ENCODE data around the gene APBB1.
A peak's percentile ranks its signal among the peaks of the same experiment; 100 is the strongest.
"Not testable (repeated sequence)": the region's sequence is repeated elsewhere in the genome, so short reads cannot be mapped to it uniquely, and the experiment has no call there.

Gene APBB1

DNA sequence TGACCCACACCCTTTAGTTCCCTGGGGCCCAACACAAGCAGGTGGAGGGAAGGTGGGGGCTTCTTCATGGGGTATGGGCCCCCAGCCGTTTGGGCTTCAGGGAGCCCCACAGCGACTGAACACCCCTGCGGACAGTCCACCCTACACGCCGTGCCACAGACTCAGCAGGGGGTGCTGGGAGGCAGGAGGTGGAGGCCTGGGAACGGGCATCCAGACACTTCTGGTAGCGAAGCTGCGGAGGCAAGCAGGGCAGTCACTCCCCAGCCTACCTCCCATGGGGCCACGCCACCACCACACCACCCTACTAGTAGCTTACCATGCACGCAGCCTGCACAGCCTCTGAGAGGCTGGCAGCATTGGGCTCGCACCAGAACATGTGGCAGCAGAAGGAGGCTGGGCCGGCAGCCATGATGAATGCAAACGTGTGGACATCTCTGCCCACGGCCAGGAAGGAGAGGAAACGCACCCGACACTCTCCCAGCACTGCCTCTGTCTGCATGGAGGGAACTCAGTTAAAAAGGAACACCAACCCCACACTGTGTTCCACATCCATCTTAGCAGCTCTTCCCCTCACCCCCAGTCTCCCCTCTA is 23.3 kb downstream of the APBB1 start:
- Histone ChIP-seq H3K4me3 (no peak overlapping the region), H3K27ac (no peak overlapping the region)

GRCh38 chr11:6393989-6394670 is 24.8 kb downstream of the APBB1 start:
- no peak overlapping the region for H3K27ac ChIP-seq
- H3K4me3 ChIP-seq: no peak overlapping the region

DNA sequence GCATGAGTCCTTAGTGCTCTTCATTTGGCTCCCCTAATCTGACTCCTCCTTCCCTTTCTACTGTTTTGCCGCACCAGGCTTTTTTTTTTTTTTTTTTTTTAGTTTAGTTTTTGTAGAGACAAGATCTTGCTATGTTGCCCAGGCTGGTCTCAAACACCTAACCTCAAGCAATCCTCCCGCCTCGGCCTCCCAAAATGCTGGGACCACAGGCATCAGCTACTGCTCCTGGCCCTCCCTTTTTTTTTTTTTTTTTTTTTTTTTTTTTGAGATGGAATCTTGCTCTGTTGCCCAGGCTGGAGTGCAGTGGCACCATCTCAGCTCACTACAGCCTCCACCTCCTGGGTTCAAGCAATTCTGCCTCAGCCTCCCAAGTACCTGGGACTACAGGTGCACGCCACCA is 26.6 kb downstream of the APBB1 start:
- not testable (repeated sequence) for H3K4me3 ChIP-seq

GRCh38 chr11:6391537-6392134 is 27.3 kb downstream of the APBB1 start:
- H3K27ac ChIP-seq: peak overlapping the region in 8 of 21 experiments; percentile 25 to 96 (median 92)
- peak overlapping the region in 3 of 7 experiments; percentile 57 to 84 (median 59) for H3K4me3 ChIP-seq

More for the DNA sequence above, 26.6 kb downstream of the APBB1 start:
- H3K27ac ChIP-seq: not testable (repeated sequence)

DNA sequence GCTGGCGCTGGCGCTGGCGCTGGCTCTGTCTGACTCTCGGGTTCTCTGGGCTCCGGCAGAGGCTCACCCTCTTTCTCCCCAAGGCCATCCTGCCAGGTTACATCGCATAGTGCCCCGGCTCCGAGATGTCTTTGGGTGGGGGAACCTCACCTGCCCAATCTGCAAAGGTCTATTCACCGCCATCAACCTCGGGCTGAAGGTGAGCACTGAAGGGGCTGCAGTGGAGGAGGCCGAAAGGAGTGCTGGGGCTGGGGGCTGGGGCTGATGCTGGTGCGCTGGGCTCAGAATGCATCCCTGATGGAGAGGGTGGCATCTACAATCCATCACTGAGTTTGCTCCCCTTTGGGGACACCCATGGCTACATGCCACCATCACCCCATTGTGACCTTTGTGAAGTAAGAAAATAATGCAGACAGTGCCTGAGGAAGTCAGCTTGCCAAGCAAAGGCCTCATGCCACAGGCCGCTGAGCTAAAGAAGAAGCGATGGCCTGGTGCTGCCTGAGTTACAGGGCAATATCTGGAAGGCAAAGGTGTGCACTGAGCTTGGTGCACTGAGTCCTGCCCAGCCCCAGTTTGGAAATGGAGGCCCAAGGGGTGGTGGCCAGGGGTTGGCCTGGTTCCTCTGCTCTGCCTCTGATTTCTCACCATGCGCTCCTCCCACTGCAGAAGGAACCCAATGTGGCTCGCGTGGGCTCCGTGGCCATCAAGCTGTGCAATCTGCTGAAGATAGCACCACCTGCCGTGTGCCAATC is 28.0 kb downstream of the APBB1 start:
- peak overlapping the region; percentile 57 to 91 (median 80) for H3K4me3 ChIP-seq
- peak overlapping the region; percentile 60 to 97 (median 92) for H3K27ac ChIP-seq

GRCh38 chr11:6389905-6390717 is 28.8 kb downstream of the APBB1 start, which contains the start of gene SMPD1:
TSS of gene SMPD1 (plus strand) at chr11:6390474. CDS start at chr11:6390599, 125 bp downstream.
- H3K4me3 ChIP-seq: peak within 1 kb of the TSS; percentile 57 to 91 (median 80)
- H3K27ac ChIP-seq: peak within 1 kb of the TSS; percentile 60 to 97 (median 92)

GRCh38 chr11:6388748-6389147 is 30.1 kb downstream of the APBB1 start:
- Histone ChIP-seq H3K27ac (peak overlapping the region in 11 of 21 experiments; percentile 12 to 97 (median 92)), H3K4me3 (no peak overlapping the region)

- H3K4me3 ChIP-seq: no peak overlapping the region
- H3K27ac ChIP-seq: peak overlapping the region in 7 of 21 experiments; percentile 7 to 97 (median 21)
Observed at GRCh38 chr11:6387811-6388599, 30.9 kb downstream of the APBB1 start.

DNA sequence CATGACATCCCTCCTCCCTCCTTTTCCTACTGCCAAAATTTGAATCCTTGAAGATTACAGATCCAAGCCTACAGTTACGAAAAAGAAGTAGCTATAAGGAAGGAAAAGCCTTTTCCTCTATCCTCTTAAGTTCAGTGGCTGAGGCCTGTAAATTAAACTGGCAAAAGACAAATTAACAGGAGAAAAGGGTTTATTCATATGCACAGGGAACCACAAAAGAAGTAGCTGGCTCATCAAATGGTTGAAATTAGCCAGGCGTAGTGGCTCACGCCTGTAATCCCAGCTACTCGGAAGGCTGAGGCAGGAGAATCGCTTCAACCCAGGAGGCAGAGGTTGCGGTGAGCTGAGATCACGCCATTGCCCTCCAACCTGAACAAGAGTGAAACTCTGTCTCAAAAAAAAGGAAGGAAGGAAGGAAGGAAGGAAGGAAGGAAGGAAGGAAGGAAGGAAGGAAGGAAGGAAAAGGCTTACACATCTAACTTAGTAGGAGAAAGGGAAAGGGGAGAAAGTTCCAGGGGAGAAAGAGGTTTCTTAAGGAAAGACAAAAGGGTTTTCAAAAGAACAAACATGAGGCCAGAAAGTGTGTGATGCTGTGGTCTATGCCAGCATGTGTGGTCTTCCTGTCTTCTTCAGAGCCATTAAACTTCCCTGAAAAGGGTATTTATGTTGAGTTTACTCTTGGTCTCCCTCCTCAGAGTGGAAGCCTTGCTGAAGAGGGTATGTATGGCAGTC is 33.7 kb downstream of the APBB1 start:
- no peak overlapping the region for H3K4me3 ChIP-seq
- H3K27ac ChIP-seq: no peak overlapping the region

DNA sequence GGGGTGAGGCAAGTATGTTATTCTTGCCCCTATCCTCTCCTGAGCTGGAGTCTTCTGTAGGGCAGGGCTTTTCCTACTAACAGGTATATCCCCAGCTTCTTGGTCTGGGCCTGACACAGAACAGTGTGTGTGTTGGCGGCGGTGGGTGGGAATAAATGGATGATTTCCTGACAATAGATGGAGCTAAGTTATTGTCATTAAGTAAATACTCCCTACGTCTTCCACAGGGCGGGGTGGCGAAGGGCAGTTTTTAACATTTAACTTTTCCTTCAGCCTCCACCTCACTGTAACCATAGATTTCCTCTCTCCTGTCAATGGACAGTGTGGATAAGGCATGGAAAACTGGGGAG is 40.3 kb downstream of the APBB1 start:
- no peak overlapping the region for H3K4me3 ChIP-seq
- H3K27ac ChIP-seq: peak overlapping the region in 1 of 21 experiments; percentile 17

DNA sequence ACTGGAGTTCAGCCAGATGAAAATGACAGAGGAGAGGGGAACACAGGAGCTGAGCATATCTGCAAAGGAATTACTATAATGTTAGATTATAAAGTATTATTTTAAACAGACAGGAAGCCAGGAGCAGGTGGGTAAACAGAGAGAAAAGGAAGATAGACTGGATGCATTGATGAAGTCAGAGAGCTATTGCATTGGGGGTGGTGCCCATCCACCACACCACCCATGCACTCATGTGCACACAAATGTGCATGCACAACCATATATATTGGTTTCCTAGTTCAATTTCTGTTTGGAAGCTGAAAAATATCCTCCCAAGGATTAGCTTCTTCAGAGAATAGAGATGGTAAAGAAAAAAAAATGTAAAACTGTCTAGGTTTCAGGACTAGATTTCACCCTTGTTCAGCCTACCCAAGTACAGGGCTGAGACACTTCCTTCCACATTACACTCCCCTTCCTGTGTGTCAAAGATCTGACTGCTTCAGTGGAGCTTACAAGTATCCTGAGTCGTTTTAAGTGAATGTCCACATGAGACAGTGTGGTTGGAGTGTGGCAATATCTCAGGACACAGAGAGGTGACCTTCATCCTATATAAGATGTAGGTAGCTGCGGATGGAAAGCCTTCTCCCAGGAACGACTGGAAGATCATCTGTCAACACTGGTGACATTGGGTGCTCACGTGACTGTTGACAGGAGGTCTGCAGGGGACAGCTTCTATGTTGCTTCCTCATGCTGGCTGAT is 40.8 kb downstream of the APBB1 start:
- Histone ChIP-seq H3K4me3 (no peak overlapping the region), H3K27ac (no peak overlapping the region)

- H3K27ac ChIP-seq: no peak overlapping the region
- H3K4me3 ChIP-seq: no peak overlapping the region
Observed at GRCh38 chr11:6371825-6372224, 47.1 kb downstream of the APBB1 start.

DNA sequence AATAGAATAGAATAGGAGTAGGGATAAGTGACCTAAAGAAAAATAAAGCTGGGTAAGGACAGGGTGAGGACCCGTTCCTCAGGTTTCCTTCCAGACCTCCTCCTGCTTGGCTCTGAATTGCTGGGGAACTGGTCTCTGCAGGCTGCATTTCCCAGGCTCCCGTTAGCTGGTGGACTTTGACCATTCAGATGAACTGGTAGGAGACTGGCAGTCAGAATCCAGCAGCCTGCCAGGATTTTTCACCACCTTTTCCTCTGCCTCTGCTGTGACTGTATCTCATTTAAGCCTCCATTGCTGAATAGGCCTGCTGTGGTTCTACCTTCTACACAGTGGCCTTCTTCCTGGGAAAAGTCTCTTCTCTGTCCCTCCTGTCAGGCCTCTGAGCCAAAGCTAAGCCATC is 53.2 kb downstream of the APBB1 start:
- no peak overlapping the region for H3K27ac ChIP-seq

GRCh38 chr11:6362873-6363678 is 55.8 kb downstream of the APBB1 start:
- Histone ChIP-seq H3K27ac (peak overlapping the region in 1 of 21 experiments; percentile 27), H3K4me3 (no peak overlapping the region)

More for the DNA sequence above, 53.2 kb downstream of the APBB1 start:
- H3K4me3 ChIP-seq: no peak overlapping the region

GRCh38 chr11:6362185-6362872 is 56.6 kb downstream of the APBB1 start:
- Histone ChIP-seq H3K27ac (no peak overlapping the region), H3K4me3 (no peak overlapping the region)

DNA sequence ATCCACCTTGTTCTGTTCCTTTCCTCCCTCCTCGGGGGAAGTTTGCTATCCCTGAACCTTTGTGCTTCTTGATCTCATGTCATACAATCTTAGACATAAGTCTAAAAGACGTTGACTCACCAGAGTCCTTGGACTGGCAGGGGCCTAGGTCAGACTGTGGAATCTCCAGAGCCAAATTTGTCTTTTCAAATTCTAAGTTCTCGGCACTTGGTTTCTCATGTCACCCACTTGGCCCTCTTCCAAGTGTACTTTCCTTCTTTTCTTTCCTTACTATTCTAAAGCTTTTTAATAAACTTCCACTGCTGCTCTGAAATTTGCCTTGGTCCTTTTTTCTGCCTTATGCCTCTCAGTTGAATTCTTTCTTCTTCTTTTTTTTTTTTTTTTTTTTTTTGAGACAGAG is 58.7 kb downstream of the APBB1 start:
- Histone ChIP-seq H3K4me3 (no peak overlapping the region), H3K27ac (no peak overlapping the region)
